Endodermal cell (in vitro differentiated cells): ENCODE data around the gene DLG1. TPM values are rescaled to one million over a fixed set of nuclear protein-coding genes. Genes with fewer than 3 reads are reported as not detected.

ENCODE experiments used
- DNase-seq: peaks from one replicate; pipeline ENCODE4 v3.0.0-alpha.2; 2017
- H3K27ac ChIP-seq: 2 replicates; pipeline ENCODE4 v1.5.1; 2013; ENCODE audit warnings: mild to moderate bottlenecking, low read depth, low read length, moderate library complexity
- H3K27me3 ChIP-seq: 2 replicates; pipeline ENCODE4 v1.6.1; 2013; ENCODE audit warnings: mild to moderate bottlenecking, low read length, moderate library complexity; ENCODE audit not compliant: insufficient read depth, control insufficient read depth, poor library complexity, severe bottlenecking
- H3K36me3 ChIP-seq: 2 replicates; pipeline ENCODE4 v1.7.0; 2013; ENCODE audit warnings: mild to moderate bottlenecking, low read length, moderate library complexity; ENCODE audit not compliant: control insufficient read depth, insufficient read depth
- H3K4me1 ChIP-seq: one replicate; pipeline ENCODE4 v1.7.0; 2013; ENCODE audit warnings: low read length; ENCODE audit not compliant: control insufficient read depth, insufficient read depth
- H3K4me3 ChIP-seq: 2 replicates; pipeline ENCODE4 v1.5.1; 2013; ENCODE audit warnings: mild to moderate bottlenecking, low read length, moderate library complexity
- H3K9ac ChIP-seq: 2 replicates; pipeline ENCODE4 v1.6.1; 2013; ENCODE audit warnings: mild to moderate bottlenecking, low read length, moderate library complexity; ENCODE audit not compliant: poor library complexity, severe bottlenecking; ENCODE audit errors: extremely low read depth
- H3K9me3 ChIP-seq: 2 replicates; pipeline ENCODE4 v1.6.1; 2013; ENCODE audit warnings: mild to moderate bottlenecking, low read length, moderate library complexity; ENCODE audit not compliant: control insufficient read depth
- H3K27ac Mint-ChIP-seq: 2 replicates; pipeline ENCODE4 v1.8.0; 2020; ENCODE audit warnings: mixed read lengths
- H3K27me3 Mint-ChIP-seq: 2 replicates; pipeline ENCODE4 v1.8.0; 2021; ENCODE audit warnings: mild to moderate bottlenecking, mixed read lengths; ENCODE audit not compliant: insufficient read depth
- H3K36me3 Mint-ChIP-seq: 2 replicates; pipeline ENCODE4 v1.8.0; 2020; ENCODE audit warnings: low read depth, mixed read lengths
- H3K4me1 Mint-ChIP-seq: 2 replicates; pipeline ENCODE4 v1.8.0; 2020; ENCODE audit warnings: mixed read lengths
- H3K4me3 Mint-ChIP-seq: 2 replicates; pipeline ENCODE4 v1.8.0; 2020; ENCODE audit warnings: mild to moderate bottlenecking, moderate library complexity, mixed read lengths
- H3K9me3 Mint-ChIP-seq: 2 replicates; pipeline ENCODE4 v1.8.0; 2020; ENCODE audit warnings: mild to moderate bottlenecking, mixed read lengths
- CTCF ChIP-seq: fragments of 200-600 bp; sonication (generic); conservative IDR thresholded peaks from 2 replicates; pipeline ENCODE4 v1.5.0; 2021; ENCODE audit warnings: antibody characterized with exemption, mild to moderate bottlenecking
- WGBS, 2 experiments: methylation state at CpG; one replicate each; pipeline versions ENCODE4 v1.1.5 to v1.1.7; 2013; ENCODE audit warnings: missing lambda C conversion rate in 2 of 2, mixed read lengths in 1 of 2; ENCODE audit not compliant: insufficient coverage in 1 of 2, insufficient read length in 1 of 2; 5-methylcytosine and 5-hydroxymethylcytosine counted together
- total RNA-seq, 2 donors: library from RNA; stranded (reverse); fragmentation: NEBNext Ultra II Directional in 1 of 2; extraction: Animal tissue kit (Norgen Biotek cat#: 25700) in 1 of 2; gene quantifications; 2 replicates in 1 of 2; 3 replicates in 1 of 2; pipeline ENCODE4 v1.2.1, GENCODE V29; 2021

DLG1 gene
- total RNA-seq, 2 donors from 2014 or later = 78.7 to 96.9 TPM

GRCh38 chr3:197030379-197031314 is 267.8 kb downstream of the DLG1 start:
- peaks cover 9% of the 10 kb centered on the region for H3K4me1 Mint-ChIP-seq

GRCh38 chr3:197029511-197030167 is 268.8 kb downstream of the DLG1 start, which contains the start of gene MELTF:
MELTF (minus strand) TSS chr3:197029817; CDS start chr3:197029702, 115 bp downstream.
- TF ChIP-seq CTCF = peak; percentile 97
- Histone ChIP-seq H3K4me1 (peaks cover 6% of the 10 kb centered on the region), H3K36me3 (no peaks in the 10 kb centered on the region), H3K4me3 (peak within 1 kb of the TSS; percentile 66), H3K9ac (no peak within 1 kb of the TSS), H3K27ac (no peak within 1 kb of the TSS), H3K9me3 (no peaks in the 10 kb centered on the region), H3K27me3 (peaks cover 18% of the 10 kb centered on the region)
- Mint-ChIP-seq H3K4me3 (peak within 1 kb of the TSS; percentile 63), H3K27ac (no peak within 1 kb of the TSS), H3K27me3 (peaks cover 43% of the 10 kb centered on the region), H3K9me3 (no peaks in the 10 kb centered on the region), H3K36me3 (peaks cover 5% of the 10 kb centered on the region), H3K4me1 (peaks cover 9% of the 10 kb centered on the region)
- DNase-seq = peak; percentile 90
- 6 to 40% methylated on average over 2 to 60 of the region's 60 CpGs for WGBS, 2 experiments

More at GRCh38 chr3:197030379-197031314, 267.8 kb downstream of the DLG1 start:
- H3K27me3 Mint-ChIP-seq = peaks cover 39% of the 10 kb centered on the region
- Histone ChIP-seq H3K27ac (no peak overlapping the region), H3K36me3 (no peaks in the 10 kb centered on the region), H3K4me3 (no peak overlapping the region), H3K27me3 (peaks cover 18% of the 10 kb centered on the region), H3K9ac (no peak overlapping the region), H3K9me3 (no peaks in the 10 kb centered on the region), H3K4me1 (peaks cover 6% of the 10 kb centered on the region)
- H3K27ac Mint-ChIP-seq = no peak overlapping the region
- TF ChIP-seq CTCF = no peak
- H3K4me3 Mint-ChIP-seq = no peak overlapping the region
- peaks cover 3% of the 10 kb centered on the region for H3K36me3 Mint-ChIP-seq
- DNase-seq = no peak
- no peaks in the 10 kb centered on the region for H3K9me3 Mint-ChIP-seq
- WGBS, 2 experiments = 91 to 94% methylated on average over 23 to 31 of the region's 33 CpGs

- Histone ChIP-seq H3K27me3 (peaks cover 18% of the 10 kb centered on the region), H3K27ac (no peak overlapping the region), H3K9me3 (no peaks in the 10 kb centered on the region), H3K4me3 (peak overlapping the region; percentile 66), H3K9ac (no peak overlapping the region), H3K36me3 (no peaks in the 10 kb centered on the region), H3K4me1 (peaks cover 6% of the 10 kb centered on the region)
- Mint-ChIP-seq H3K27me3 (peaks cover 43% of the 10 kb centered on the region), H3K9me3 (no peaks in the 10 kb centered on the region), H3K4me1 (peaks cover 9% of the 10 kb centered on the region), H3K27ac (no peak overlapping the region), H3K36me3 (peaks cover 5% of the 10 kb centered on the region), H3K4me3 (peak overlapping the region; percentile 63)
- DNase-seq = no peak
- WGBS, 2 experiments = 13 to 16% methylated on average over 22 to 65 of the region's 67 CpGs
- TF ChIP-seq CTCF = no peak
Measured at GRCh38 chr3:197028728-197029510, 269.5 kb downstream of the DLG1 start.
